HEK293 (cell line): Measurements from ENCODE around the gene HAAO.

Experiments used
- CTCF ChIP-seq: fragments of 450-650 bp; formaldehyde crosslinking; IDR thresholded peaks from 2 replicates; pipeline ENCODE4 v1.5.1; 2016; ENCODE audit warnings: missing biosample characterization, missing genetic modification characterization
- REST ChIP-seq: fragments of 450-650 bp; formaldehyde crosslinking; IDR thresholded peaks from 2 replicates; pipeline ENCODE4 v1.5.1; 2016; ENCODE audit warnings: missing biosample characterization, missing genetic modification characterization
- ZBTB1 ChIP-seq: fragments of 450-650 bp; formaldehyde crosslinking; IDR thresholded peaks from 2 replicates; pipeline ENCODE4 v1.5.1; 2016; ENCODE audit warnings: missing biosample characterization, missing genetic modification characterization
- ZBTB21 ChIP-seq: fragments of 450-650 bp; formaldehyde crosslinking; IDR thresholded peaks from 2 replicates; pipeline ENCODE4 v1.5.1; 2017; ENCODE audit warnings: missing biosample characterization, missing genetic modification characterization
- ZBTB8A ChIP-seq: fragments of 450-650 bp; formaldehyde crosslinking; IDR thresholded peaks from 2 replicates; pipeline ENCODE4 v1.5.1; 2016; ENCODE audit warnings: missing biosample characterization, missing genetic modification characterization
- ZNF18 ChIP-seq: fragments of 450-650 bp; formaldehyde crosslinking; IDR thresholded peaks from 2 replicates; pipeline ENCODE4 v1.5.1; 2016; ENCODE audit warnings: missing biosample characterization, missing genetic modification characterization
- ZNF311 ChIP-seq: fragments of 450-650 bp; formaldehyde crosslinking; IDR thresholded peaks from 2 replicates; pipeline ENCODE4 v1.5.1; 2017; ENCODE audit warnings: missing biosample characterization, missing genetic modification characterization, borderline replicate concordance
- ZNF830 ChIP-seq: fragments of 450-650 bp; IDR thresholded peaks from 2 replicates; pipeline ENCODE4 v1.5.0; 2018; ENCODE audit warnings: missing biosample characterization, missing genetic modification characterization, low read depth, mild to moderate bottlenecking, moderate library complexity
- ZSCAN18 ChIP-seq: fragments of 450-650 bp; formaldehyde crosslinking; IDR thresholded peaks from 2 replicates; pipeline ENCODE4 v1.5.1; 2016; ENCODE audit warnings: missing biosample characterization, missing genetic modification characterization
- ZSCAN5A ChIP-seq: fragments of 450-650 bp; formaldehyde crosslinking; IDR thresholded peaks from 2 replicates; pipeline ENCODE4 v1.5.1; 2016; ENCODE audit warnings: missing biosample characterization, missing genetic modification characterization
- TF ChIP-seq, protein P1 (sequence below): fragments of 450-650 bp; formaldehyde crosslinking; IDR thresholded peaks from 2 replicates; pipeline ENCODE4 v1.5.1; 2016; ENCODE audit warnings: missing biosample characterization, missing genetic modification characterization

DNA sequence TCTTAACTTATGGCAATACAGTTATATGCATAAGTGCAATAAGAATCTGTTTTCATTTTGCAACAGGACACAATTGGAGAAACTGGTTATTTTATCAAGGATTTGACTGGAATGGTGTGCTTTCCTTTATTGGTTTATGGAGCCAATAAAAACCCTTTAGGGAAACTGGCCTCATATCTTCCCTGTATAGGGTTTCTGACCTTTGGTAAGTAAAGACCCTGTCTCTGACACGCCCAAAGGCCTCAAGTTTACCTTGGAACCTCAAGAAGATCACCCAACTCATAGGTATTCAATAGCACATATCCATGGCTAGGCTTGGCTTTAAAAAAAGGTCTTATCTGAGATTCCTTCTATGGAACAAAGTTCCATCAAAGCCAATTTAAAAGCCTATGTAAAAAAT is 11.2 kb downstream of the HAAO start:
- no peak for TF ChIP-seq CTCF (tag by site-specific recombination)
- TF ChIP-seq ZNF830 (tag by site-specific recombination) = no peak
- TF ChIP-seq ZBTB21 (tag by site-specific recombination) = no peak
- no peak for TF ChIP-seq ZSCAN18 (tag by site-specific recombination)
- TF ChIP-seq, protein P1, sequence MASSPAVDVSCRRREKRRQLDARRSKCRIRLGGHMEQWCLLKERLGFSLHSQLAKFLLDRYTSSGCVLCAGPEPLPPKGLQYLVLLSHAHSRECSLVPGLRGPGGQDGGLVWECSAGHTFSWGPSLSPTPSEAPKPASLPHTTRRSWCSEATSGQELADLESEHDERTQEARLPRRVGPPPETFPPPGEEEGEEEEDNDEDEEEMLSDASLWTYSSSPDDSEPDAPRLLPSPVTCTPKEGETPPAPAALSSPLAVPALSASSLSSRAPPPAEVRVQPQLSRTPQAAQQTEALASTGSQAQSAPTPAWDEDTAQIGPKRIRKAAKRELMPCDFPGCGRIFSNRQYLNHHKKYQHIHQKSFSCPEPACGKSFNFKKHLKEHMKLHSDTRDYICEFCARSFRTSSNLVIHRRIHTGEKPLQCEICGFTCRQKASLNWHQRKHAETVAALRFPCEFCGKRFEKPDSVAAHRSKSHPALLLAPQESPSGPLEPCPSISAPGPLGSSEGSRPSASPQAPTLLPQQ (tag by site-specific recombination) = no peak
- TF ChIP-seq ZSCAN5A (tag by site-specific recombination) = no peak
- TF ChIP-seq REST = no peak
- no peak for TF ChIP-seq ZBTB8A
- TF ChIP-seq ZBTB1 = no peak
- TF ChIP-seq ZNF311 (tag by site-specific recombination) = no peak
- TF ChIP-seq ZNF18 (tag by site-specific recombination) = no peak
